GM23338 (cell line): ENCODE measurements around the gene RAB3IP.

Experiments
- CREB1 ChIP-seq: fragments of 250-450 bp; sonication (Bioruptor Pico); IDR thresholded peaks from 2 replicates; pipeline ENCODE4 v1.5.0; 2020; ENCODE audit warnings: low read depth, mild to moderate bottlenecking, moderate library complexity
- EZH2 ChIP-seq: fragments of 200-600 bp; sonication (generic); IDR thresholded peaks from one replicate; pipeline ENCODE4 v1.8.0; 2017; ENCODE audit warnings: antibody characterized with exemption, mild to moderate bottlenecking, low read depth; ENCODE audit not compliant: unreplicated experiment
- EZH2phosphoT487 ChIP-seq: fragments of 200-600 bp; sonication (generic); IDR thresholded peaks from one replicate; pipeline ENCODE4 v1.8.1; 2018; ENCODE audit warnings: antibody characterized with exemption; ENCODE audit not compliant: unreplicated experiment
- NANOG ChIP-seq: IDR thresholded peaks from 2 replicates; pipeline ENCODE4 v1.6.1; 2016; ENCODE audit warnings: antibody characterized with exemption, borderline replicate concordance
- POLR2AphosphoS5 ChIP-seq: IDR thresholded peaks from 2 replicates; pipeline ENCODE4 v1.6.1; 2016; ENCODE audit warnings: antibody characterized with exemption, low read depth
- ZNF114 ChIP-seq: fragments of 250-450 bp; sonication (Bioruptor Pico); IDR thresholded peaks from 2 replicates; pipeline ENCODE4 v1.5.0; 2020; ENCODE audit warnings: mild to moderate bottlenecking, moderate library complexity
- ZNF331 ChIP-seq: fragments of 250-450 bp; sonication (Bioruptor Pico); IDR thresholded peaks from 2 replicates; pipeline ENCODE4 v1.5.0; 2020; ENCODE audit warnings: low read depth, mild to moderate bottlenecking, moderate library complexity
- TF ChIP-seq, protein P1 (sequence below), 2 experiments: fragments of 200-600 bp in 1 of 2; sonication (generic) in 1 of 2; conservative IDR thresholded peaks; 2 replicates each; pipeline versions ENCODE4 v1.5.1 to v1.6.1; 2016 to 2017; ENCODE audit warnings: antibody characterized with exemption in 2 of 2, low read depth in 2 of 2, mild to moderate bottlenecking in 2 of 2, moderate library complexity in 1 of 2
- TF ChIP-seq, protein P2 (sequence below): IDR thresholded peaks from one replicate; pipeline ENCODE4 v1.6.1; 2018; ENCODE audit warnings: antibody characterized with exemption; ENCODE audit not compliant: unreplicated experiment
- TF ChIP-seq, protein P3 (sequence below): IDR thresholded peaks from 2 replicates; pipeline ENCODE4 v1.6.1; 2016; ENCODE audit warnings: antibody characterized with exemption

DNA sequence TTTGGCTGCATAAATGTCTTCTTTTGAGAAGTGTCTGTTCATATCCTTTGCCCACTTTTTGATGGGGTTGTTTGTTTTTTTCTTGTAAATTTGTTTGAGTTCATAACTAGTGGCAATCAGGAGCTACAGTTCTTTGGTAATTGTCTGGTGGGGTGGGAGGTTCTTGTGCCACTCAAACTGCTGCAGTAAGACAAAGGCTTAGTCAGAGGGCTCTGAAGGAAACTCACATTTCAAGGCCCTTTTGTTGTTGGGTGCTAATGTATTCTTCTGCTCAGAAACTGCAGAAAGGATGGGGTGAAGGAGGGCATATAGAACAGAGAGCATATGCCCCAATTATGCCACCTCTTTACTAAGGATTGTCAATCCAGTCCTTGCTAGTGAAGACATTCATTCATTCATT, 108.3 kb downstream of the RAB3IP start:
- no peak for TF ChIP-seq POLR2AphosphoS5
- TF ChIP-seq, protein P1, sequence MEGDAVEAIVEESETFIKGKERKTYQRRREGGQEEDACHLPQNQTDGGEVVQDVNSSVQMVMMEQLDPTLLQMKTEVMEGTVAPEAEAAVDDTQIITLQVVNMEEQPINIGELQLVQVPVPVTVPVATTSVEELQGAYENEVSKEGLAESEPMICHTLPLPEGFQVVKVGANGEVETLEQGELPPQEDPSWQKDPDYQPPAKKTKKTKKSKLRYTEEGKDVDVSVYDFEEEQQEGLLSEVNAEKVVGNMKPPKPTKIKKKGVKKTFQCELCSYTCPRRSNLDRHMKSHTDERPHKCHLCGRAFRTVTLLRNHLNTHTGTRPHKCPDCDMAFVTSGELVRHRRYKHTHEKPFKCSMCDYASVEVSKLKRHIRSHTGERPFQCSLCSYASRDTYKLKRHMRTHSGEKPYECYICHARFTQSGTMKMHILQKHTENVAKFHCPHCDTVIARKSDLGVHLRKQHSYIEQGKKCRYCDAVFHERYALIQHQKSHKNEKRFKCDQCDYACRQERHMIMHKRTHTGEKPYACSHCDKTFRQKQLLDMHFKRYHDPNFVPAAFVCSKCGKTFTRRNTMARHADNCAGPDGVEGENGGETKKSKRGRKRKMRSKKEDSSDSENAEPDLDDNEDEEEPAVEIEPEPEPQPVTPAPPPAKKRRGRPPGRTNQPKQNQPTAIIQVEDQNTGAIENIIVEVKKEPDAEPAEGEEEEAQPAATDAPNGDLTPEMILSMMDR (conservative IDR thresholded peaks at IDR 0.05; ENCODE audit: low read depth in 2 of 2), result no peak
- no peak for TF ChIP-seq ZNF331
- no peak for TF ChIP-seq EZH2
- no peak for TF ChIP-seq ZNF114
- no peak for TF ChIP-seq EZH2phosphoT487
- no peak for TF ChIP-seq CREB1 (CRISPR knock-in tag)
- TF ChIP-seq NANOG, result no peak
- TF ChIP-seq, protein P2, sequence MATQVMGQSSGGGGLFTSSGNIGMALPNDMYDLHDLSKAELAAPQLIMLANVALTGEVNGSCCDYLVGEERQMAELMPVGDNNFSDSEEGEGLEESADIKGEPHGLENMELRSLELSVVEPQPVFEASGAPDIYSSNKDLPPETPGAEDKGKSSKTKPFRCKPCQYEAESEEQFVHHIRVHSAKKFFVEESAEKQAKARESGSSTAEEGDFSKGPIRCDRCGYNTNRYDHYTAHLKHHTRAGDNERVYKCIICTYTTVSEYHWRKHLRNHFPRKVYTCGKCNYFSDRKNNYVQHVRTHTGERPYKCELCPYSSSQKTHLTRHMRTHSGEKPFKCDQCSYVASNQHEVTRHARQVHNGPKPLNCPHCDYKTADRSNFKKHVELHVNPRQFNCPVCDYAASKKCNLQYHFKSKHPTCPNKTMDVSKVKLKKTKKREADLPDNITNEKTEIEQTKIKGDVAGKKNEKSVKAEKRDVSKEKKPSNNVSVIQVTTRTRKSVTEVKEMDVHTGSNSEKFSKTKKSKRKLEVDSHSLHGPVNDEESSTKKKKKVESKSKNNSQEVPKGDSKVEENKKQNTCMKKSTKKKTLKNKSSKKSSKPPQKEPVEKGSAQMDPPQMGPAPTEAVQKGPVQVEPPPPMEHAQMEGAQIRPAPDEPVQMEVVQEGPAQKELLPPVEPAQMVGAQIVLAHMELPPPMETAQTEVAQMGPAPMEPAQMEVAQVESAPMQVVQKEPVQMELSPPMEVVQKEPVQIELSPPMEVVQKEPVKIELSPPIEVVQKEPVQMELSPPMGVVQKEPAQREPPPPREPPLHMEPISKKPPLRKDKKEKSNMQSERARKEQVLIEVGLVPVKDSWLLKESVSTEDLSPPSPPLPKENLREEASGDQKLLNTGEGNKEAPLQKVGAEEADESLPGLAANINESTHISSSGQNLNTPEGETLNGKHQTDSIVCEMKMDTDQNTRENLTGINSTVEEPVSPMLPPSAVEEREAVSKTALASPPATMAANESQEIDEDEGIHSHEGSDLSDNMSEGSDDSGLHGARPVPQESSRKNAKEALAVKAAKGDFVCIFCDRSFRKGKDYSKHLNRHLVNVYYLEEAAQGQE, result no peak
- TF ChIP-seq, protein P3, sequence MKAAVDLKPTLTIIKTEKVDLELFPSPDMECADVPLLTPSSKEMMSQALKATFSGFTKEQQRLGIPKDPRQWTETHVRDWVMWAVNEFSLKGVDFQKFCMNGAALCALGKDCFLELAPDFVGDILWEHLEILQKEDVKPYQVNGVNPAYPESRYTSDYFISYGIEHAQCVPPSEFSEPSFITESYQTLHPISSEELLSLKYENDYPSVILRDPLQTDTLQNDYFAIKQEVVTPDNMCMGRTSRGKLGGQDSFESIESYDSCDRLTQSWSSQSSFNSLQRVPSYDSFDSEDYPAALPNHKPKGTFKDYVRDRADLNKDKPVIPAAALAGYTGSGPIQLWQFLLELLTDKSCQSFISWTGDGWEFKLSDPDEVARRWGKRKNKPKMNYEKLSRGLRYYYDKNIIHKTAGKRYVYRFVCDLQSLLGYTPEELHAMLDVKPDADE, result no peak
